ENCODE results near the gene LRRN4CL.
A peak's percentile ranks its signal among the peaks of the same experiment; 100 is the strongest.

The LRRN4CL gene

DNA sequence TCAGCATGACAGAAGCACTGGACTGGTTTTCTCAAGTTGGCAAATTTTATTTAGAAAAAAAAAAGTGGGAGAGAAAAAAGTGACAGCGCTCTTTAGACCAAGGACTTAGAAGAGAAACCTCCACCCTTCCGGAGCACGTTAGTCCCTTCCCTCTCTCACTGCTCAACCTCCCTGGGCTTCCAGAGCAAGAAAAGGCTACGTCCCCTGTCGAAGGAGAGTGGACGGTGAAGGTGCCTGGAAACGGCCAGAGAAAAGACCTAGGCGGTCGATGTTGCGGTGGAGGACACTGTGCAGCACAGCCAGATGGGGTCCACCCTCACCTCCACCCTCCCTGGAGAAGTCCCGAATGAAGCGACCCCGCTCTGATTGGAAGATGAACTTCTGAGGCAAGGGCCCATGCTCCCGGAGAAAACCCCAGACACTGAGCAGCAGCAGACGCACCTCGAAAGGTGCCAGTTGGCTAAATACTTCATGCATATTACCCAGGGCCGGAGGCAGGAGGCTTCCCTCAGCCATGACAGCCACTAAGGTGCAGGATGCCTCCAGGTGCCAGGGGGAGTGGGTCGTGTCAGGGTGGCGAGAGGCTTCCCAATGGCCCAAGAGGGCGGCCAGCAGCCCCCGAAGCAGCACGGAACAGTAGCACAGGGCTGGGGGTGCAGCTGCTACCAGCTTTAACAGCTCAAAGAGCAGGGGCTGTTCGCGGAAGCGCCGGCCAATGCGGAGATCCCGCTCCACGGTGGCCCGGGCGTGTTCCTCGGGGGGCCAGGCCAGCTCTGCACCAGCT is 42.3 kb downstream of the LRRN4CL start:
- no peak for DNase-seq (ENCODE audit: low read depth in 2 of 2)

DNA sequence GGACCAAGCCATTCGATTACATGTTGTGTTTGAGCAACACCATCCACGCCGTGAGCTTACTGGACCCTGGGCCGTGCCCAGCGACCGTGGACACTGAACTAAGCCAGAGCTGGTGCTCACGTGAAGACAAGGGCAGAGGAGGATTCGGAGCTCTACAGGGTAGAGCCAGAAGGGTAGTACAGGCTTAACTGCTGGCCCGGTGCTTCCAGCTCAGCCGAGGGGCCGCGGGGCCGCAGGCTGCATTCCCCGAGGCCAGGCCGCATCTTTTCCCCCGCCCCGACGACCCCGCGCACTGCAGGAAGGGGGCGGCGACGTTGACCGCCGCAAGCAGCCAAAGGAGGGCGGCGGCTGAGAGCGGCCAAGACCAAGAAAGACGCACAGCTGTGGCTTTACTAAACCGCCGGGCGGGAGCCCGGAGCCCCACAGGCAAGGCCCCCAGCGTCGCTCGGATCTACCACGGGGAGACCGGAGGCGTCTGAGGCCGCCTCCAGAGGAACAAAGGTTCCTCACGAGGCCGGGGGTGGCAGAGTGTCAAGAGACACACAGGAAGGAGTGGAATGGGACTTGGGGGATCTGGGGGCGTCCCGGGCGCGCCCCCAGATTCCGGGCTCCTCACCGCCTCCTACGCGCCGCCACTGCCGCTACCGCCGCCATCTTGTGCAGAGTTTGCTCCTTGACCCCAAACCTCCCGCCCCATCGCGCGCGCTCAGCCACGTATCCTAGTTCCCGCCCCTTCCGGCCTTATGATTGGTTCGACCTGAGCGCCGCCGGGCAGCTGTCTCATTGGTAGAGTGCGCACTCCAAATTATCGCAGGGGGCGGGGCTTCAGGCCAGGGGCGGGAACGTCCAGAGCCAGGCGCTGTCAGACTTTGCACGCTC is 43.1 kb downstream of the LRRN4CL start, which contains the start of gene GANAB:
GANAB (minus strand) TSS at position 668 of the 879 bp plus-strand sequence; CDS start at position 654, 14 bp downstream.
- peak; percentile 99 to 100 for DNase-seq (ENCODE audit: low read depth in 2 of 2)

DNA sequence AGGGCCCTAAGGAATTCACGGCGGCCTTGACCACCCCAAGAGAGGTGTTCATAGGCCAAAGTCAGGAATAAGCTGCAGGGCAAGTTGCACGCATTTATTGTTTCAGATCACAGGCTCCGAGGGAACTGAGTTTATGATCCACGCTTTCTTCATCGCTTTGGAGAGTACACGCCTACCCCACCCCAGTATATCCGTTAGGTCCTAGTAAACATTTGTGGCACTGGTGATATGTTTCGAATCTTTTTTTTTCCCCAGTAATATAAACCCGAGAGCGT is 43.7 kb downstream of the LRRN4CL start:
- DNase-seq (ENCODE audit: low read depth in 2 of 2): no peak

DNA sequence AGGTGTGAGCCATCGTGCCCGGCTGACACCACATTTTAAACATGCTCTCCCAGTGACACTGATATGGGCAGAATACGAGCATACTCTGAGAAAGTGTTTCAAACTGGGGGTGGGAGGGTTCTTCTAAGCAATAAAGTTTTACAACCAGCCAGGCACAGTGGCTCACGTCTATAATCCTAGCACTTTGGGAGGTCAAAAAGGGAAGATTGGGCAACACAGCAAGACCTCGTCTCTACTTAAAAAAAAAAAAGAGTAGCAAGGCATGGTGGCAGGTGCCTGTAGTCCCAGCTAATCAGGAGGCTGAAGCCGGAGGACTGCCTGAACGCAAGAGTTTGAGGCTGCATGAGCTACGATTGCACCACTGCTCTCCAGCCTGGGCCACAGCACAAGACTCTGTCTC is 45.1 kb downstream of the LRRN4CL start:
- DNase-seq (ENCODE audit: low read depth in 2 of 2): no peak

Measured in activated CD4-positive, alpha-beta T cell treated with anti-CD3 and anti-CD28 coated beads for 24 hours (primary cell).